ENCODE data around the gene ACSL3. TPM values are rescaled to one million over a fixed set of nuclear protein-coding genes. Genes with fewer than 3 reads are reported as not detected.

Gene ACSL3
- total RNA-seq, 1 experiment from 2014 or later, result 85.2 TPM

DNA sequence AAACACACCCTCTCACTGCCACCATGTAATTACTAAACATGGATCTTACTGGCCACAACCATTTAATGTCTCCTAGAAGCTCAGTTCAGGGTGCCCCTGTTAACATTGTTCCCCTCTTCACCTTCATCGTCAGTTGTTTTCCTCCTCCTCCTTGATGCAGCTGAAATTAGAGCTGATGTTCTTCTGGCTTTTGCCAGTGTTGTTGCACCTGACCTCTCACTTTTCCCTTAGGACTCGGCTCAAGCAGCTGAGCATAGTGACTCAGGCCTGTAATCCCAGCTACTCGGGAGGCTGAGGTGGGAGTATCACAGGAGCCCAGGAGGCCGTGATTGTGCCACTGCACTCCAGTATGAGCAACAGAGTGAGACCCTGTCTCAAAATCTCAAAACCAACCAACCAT is 70.8 kb downstream of the ACSL3 start:
- BruUV-seq (replicated peaks), result no TSS peak
- ChIA-PET CTCF (no interaction called here), POLR2A (no interaction called here)
- Histone ChIP-seq H3K4me3 (ENCODE audit: low read depth in 2 of 2, low read length in 2 of 2) (no peak overlapping the region), H3K9me3 (ENCODE audit: control insufficient read depth, insufficient read depth, low read depth, low read length) (no peaks in the 10 kb centered on the region), H3K4me1 (ENCODE audit: control insufficient read depth, insufficient read depth, low read length) (no peaks in the 10 kb centered on the region), H3K27ac (ENCODE audit: low read length) (no peak overlapping the region), H3K36me3 (ENCODE audit: control insufficient read depth, insufficient read depth, low read length) (peaks cover 38% of the 10 kb centered on the region), H3K27me3 (ENCODE audit: control insufficient read depth, insufficient read depth, low read length) (no peaks in the 10 kb centered on the region)
- no peak for DNase-seq (ENCODE audit: low read depth, low spot score)
- ATAC-seq, result no peak
- in situ Hi-C loops (cut with HindIII; ENCODE audit: low pct_unique_long_range_greater_than_20kb, low sequenced_read_pairs), result no loop called here
- intact Hi-C loops (cut with micrococcal nuclease; ENCODE audit: unreplicated experiment), result loop anchor here (10.0 kb wide), 1 partner anchor 237 kb away; no protein-coding TSS in a partner anchor
- TF ChIP-seq POLR2AphosphoS5 (IDR thresholded peaks at IDR 0.05; ENCODE audit: low read depth, low read length), result no peak
- TF ChIP-seq, protein P1, sequence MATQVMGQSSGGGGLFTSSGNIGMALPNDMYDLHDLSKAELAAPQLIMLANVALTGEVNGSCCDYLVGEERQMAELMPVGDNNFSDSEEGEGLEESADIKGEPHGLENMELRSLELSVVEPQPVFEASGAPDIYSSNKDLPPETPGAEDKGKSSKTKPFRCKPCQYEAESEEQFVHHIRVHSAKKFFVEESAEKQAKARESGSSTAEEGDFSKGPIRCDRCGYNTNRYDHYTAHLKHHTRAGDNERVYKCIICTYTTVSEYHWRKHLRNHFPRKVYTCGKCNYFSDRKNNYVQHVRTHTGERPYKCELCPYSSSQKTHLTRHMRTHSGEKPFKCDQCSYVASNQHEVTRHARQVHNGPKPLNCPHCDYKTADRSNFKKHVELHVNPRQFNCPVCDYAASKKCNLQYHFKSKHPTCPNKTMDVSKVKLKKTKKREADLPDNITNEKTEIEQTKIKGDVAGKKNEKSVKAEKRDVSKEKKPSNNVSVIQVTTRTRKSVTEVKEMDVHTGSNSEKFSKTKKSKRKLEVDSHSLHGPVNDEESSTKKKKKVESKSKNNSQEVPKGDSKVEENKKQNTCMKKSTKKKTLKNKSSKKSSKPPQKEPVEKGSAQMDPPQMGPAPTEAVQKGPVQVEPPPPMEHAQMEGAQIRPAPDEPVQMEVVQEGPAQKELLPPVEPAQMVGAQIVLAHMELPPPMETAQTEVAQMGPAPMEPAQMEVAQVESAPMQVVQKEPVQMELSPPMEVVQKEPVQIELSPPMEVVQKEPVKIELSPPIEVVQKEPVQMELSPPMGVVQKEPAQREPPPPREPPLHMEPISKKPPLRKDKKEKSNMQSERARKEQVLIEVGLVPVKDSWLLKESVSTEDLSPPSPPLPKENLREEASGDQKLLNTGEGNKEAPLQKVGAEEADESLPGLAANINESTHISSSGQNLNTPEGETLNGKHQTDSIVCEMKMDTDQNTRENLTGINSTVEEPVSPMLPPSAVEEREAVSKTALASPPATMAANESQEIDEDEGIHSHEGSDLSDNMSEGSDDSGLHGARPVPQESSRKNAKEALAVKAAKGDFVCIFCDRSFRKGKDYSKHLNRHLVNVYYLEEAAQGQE (IDR thresholded peaks at IDR 0.05; ENCODE audit: insufficient read depth in 1 of 2, low read depth in 2 of 2, low read length in 1 of 2), result no peak
- no peak for TF ChIP-seq TCF7L2 (IDR thresholded peaks at IDR 0.05; ENCODE audit: low read depth, low read length)
- TF ChIP-seq CTCF (IDR thresholded peaks at IDR 0.05), result no peak
- TF ChIP-seq SIN3A (IDR thresholded peaks at IDR 0.05; ENCODE audit: borderline replicate concordance, insufficient read depth, low read depth, low read length), result no peak

DNA sequence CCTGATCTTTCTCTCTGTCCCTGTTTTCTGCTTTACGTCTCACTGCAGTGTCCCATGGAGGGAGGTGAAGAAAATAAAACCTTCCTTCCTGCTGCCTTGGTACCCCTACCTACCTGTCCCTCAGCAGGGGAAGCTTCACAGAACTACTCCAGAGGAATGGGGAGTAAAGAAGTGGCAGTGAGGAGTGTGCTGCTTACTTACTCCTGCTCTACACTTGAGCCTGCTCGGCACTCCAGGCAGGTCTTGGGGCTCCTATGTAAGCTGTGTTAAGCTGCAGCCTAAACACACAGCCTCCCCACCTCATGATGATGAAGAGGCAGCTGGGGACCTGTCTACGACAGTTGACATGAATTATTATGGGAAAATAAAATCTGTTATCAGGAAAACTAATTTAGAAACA is 72.6 kb downstream of the ACSL3 start:
- Histone ChIP-seq H3K4me1 (ENCODE audit: control insufficient read depth, insufficient read depth, low read length) (no peaks in the 10 kb centered on the region), H3K9me3 (ENCODE audit: control insufficient read depth, insufficient read depth, low read depth, low read length) (no peaks in the 10 kb centered on the region; the same call in 1 of the 2 replicates), H3K36me3 (ENCODE audit: control insufficient read depth, insufficient read depth, low read length) (peaks cover 38% of the 10 kb centered on the region), H3K27ac (ENCODE audit: low read length) (no peak overlapping the region), H3K4me3 (ENCODE audit: low read depth in 2 of 2, low read length in 2 of 2) (no peak overlapping the region), H3K27me3 (ENCODE audit: control insufficient read depth, insufficient read depth, low read length) (no peaks in the 10 kb centered on the region)
- TF ChIP-seq SIN3A (IDR thresholded peaks at IDR 0.05; ENCODE audit: borderline replicate concordance, insufficient read depth, low read depth, low read length), result no peak
- TF ChIP-seq, protein P1 (IDR thresholded peaks at IDR 0.05; ENCODE audit: insufficient read depth in 1 of 2, low read depth in 2 of 2, low read length in 1 of 2), result no peak
- TF ChIP-seq CTCF (IDR thresholded peaks at IDR 0.05), result no peak
- TF ChIP-seq POLR2AphosphoS5 (IDR thresholded peaks at IDR 0.05; ENCODE audit: low read depth, low read length), result no peak
- TF ChIP-seq TCF7L2 (IDR thresholded peaks at IDR 0.05; ENCODE audit: low read depth, low read length), result no peak
- in situ Hi-C loops (cut with HindIII; ENCODE audit: low pct_unique_long_range_greater_than_20kb, low sequenced_read_pairs) (no loop called here), intact Hi-C loops (cut with micrococcal nuclease; ENCODE audit: unreplicated experiment) (loop anchor here (10.0 kb wide), 1 partner anchor 239 kb away; no protein-coding TSS in a partner anchor)
- ChIA-PET CTCF (interaction anchor here (0.6 kb wide), 2 partner anchors 122 to 136 kb away, joined by 3 to 6 read pairs; no protein-coding TSS in a partner anchor), POLR2A (no interaction called here)
- BruUV-seq (replicated peaks), result no TSS peak
- ATAC-seq, result no peak
- no peak for DNase-seq (ENCODE audit: low read depth, low spot score)

Measured in Panc1 (cell line).